H9 (cell line): ENCODE data around the gene COL4A2. TPM values are rescaled to one million over a fixed set of nuclear protein-coding genes. Genes with fewer than 3 reads are reported as not detected.

Source experiments
- DNase-seq: peaks from one replicate; pipeline ENCODE4 v3.0.0-alpha.2; 2017
- H2AFZ ChIP-seq: one replicate; pipeline ENCODE4 v1.6.1; 2013; ENCODE audit warnings: mild to moderate bottlenecking, low read length, control low read depth, moderate library complexity
- H2AK5ac ChIP-seq: 2 replicates; pipeline ENCODE4 v1.6.1; 2013; ENCODE audit warnings: low read length, control low read depth, mixed read lengths; ENCODE audit not compliant: insufficient read length
- H2BK120ac ChIP-seq: one replicate; pipeline ENCODE4 v1.6.1; 2013; ENCODE audit warnings: low read depth, mild to moderate bottlenecking, low read length, control low read depth, inconsistent platforms; ENCODE audit not compliant: poor library complexity, severe bottlenecking
- H2BK12ac ChIP-seq: 2 replicates; pipeline ENCODE4 v1.6.1; 2013; ENCODE audit warnings: low read length, control low read depth, mixed read lengths, low read depth; ENCODE audit not compliant: insufficient read length
- H2BK15ac ChIP-seq: 2 replicates; pipeline ENCODE4 v1.6.1; 2013; ENCODE audit warnings: low read depth, low read length, control low read depth
- H2BK20ac ChIP-seq: one replicate; pipeline ENCODE4 v1.6.1; 2013; ENCODE audit warnings: low read depth, mild to moderate bottlenecking, low read length, control low read depth, inconsistent platforms; ENCODE audit not compliant: poor library complexity, severe bottlenecking
- H2BK5ac ChIP-seq: 2 replicates; pipeline ENCODE4 v1.6.1; 2013; ENCODE audit warnings: low read length, control low read depth, mixed read lengths; ENCODE audit not compliant: insufficient read length
- H3K14ac ChIP-seq: 2 replicates; pipeline ENCODE4 v1.6.1; 2013; ENCODE audit warnings: low read length, control low read depth; ENCODE audit not compliant: insufficient read depth
- H3K18ac ChIP-seq: 2 replicates; pipeline ENCODE4 v1.6.1; 2013; ENCODE audit warnings: low read depth, mild to moderate bottlenecking, mixed read lengths, low read length, control low read depth; ENCODE audit not compliant: insufficient read length
- H3K23ac ChIP-seq: 2 replicates; pipeline ENCODE4 v1.6.1; 2013; ENCODE audit warnings: low read length, control low read depth, mixed read lengths, low read depth; ENCODE audit not compliant: insufficient read length
- H3K23me2 ChIP-seq: 2 replicates; pipeline ENCODE4 v1.6.1; 2013; ENCODE audit warnings: low read depth, mild to moderate bottlenecking, mixed read lengths, low read length, control low read depth; ENCODE audit not compliant: insufficient read length, poor library complexity, severe bottlenecking
- H3K27ac ChIP-seq: 2 replicates; pipeline ENCODE4 v1.5.1; 2013; ENCODE audit warnings: low read length, control low read depth, mixed read lengths, low read depth; ENCODE audit not compliant: insufficient read length
- H3K27me3 ChIP-seq: 2 replicates; pipeline ENCODE4 v1.6.1; 2013; ENCODE audit warnings: low read length, control low read depth, inconsistent platforms; ENCODE audit not compliant: insufficient read depth
- H3K4ac ChIP-seq: 2 replicates; pipeline ENCODE4 v1.6.1; 2013; ENCODE audit warnings: low read depth, mild to moderate bottlenecking, control low read depth, inconsistent platforms, low read length, moderate library complexity
- H3K4me1 ChIP-seq: 2 replicates; pipeline ENCODE4 v1.6.1; 2013; ENCODE audit warnings: low read length, control low read depth, inconsistent platforms; ENCODE audit not compliant: insufficient read depth
- H3K4me2 ChIP-seq: 2 replicates; pipeline ENCODE4 v1.6.1; 2013; ENCODE audit warnings: low read length, control low read depth, mixed read lengths; ENCODE audit not compliant: insufficient read length, insufficient read depth
- H3K56ac ChIP-seq: 2 replicates; pipeline ENCODE4 v1.6.1; 2013; ENCODE audit warnings: low read depth, mild to moderate bottlenecking, mixed read lengths, low read length, control low read depth; ENCODE audit not compliant: insufficient read length
- H3K79me1 ChIP-seq: 2 replicates; pipeline ENCODE4 v1.6.1; 2013; ENCODE audit warnings: low read depth, mild to moderate bottlenecking, moderate library complexity, low read length, control low read depth, inconsistent platforms; ENCODE audit not compliant: insufficient read depth, poor library complexity, severe bottlenecking
- H3K79me2 ChIP-seq: 2 replicates; pipeline ENCODE4 v1.6.1; 2013; ENCODE audit warnings: low read length, control low read depth, inconsistent platforms; ENCODE audit not compliant: insufficient read depth
- H3K9ac ChIP-seq: 2 replicates; pipeline ENCODE4 v1.6.1; 2013; ENCODE audit warnings: low read length, control low read depth, mixed read lengths; ENCODE audit not compliant: insufficient read length; ENCODE audit errors: extremely low read depth
- H3K9me3 ChIP-seq: one replicate; pipeline ENCODE4 v1.6.1; 2013; ENCODE audit warnings: low read depth, low read length, inconsistent platforms; ENCODE audit not compliant: control insufficient read depth
- H3T11ph ChIP-seq: one replicate; pipeline ENCODE4 v1.6.1; 2013; ENCODE audit warnings: mild to moderate bottlenecking, low read length, control low read depth, inconsistent platforms
- H4K20me1 ChIP-seq: one replicate; pipeline ENCODE4 v1.6.1; 2013; ENCODE audit not compliant: control insufficient read depth, insufficient read length, insufficient read depth
- H4K5ac ChIP-seq: 2 replicates; pipeline ENCODE4 v1.6.1; 2013; ENCODE audit warnings: low read depth, mild to moderate bottlenecking, mixed read lengths, low read length, control low read depth; ENCODE audit not compliant: insufficient read length
- H4K8ac ChIP-seq: replicated peaks from 2 replicates; pipeline ENCODE4 v1.6.1; 2013; ENCODE audit warnings: low read length, control low read depth, mixed read lengths, low read depth; ENCODE audit not compliant: insufficient read length
- H4K91ac ChIP-seq: 2 replicates; pipeline ENCODE4 v1.6.1; 2013; ENCODE audit warnings: low read depth, mild to moderate bottlenecking, moderate library complexity, mixed read lengths, low read length, control low read depth; ENCODE audit not compliant: insufficient read length
- H3K27ac Mint-ChIP-seq, 3 experiments: 2 replicates in 2 of 3; 3 replicates in 1 of 3; pipeline ENCODE4 v1.8.0; 2020 to 2021; ENCODE audit warnings: mixed read lengths in 3 of 3, mild to moderate bottlenecking in 1 of 3, moderate library complexity in 1 of 3
- H3K27me3 Mint-ChIP-seq: 2 replicates; pipeline ENCODE4 v1.8.0; 2021; ENCODE audit warnings: low read depth, mild to moderate bottlenecking, moderate library complexity, mixed read lengths
- H3K36me3 Mint-ChIP-seq, 3 experiments: 2 replicates in 2 of 3; 3 replicates in 1 of 3; pipeline ENCODE4 v1.8.0; 2020 to 2021; ENCODE audit warnings: low read depth in 3 of 3, mixed read lengths in 3 of 3; ENCODE audit not compliant: insufficient read depth in 1 of 3
- H3K4me1 Mint-ChIP-seq, 2 experiments: 2 replicates each; pipeline ENCODE4 v1.8.0; 2020; ENCODE audit warnings: mixed read lengths in 2 of 2
- H3K4me3 Mint-ChIP-seq, 2 experiments: 2 replicates in 1 of 2; 3 replicates in 1 of 2; pipeline ENCODE4 v1.8.0; 2020 to 2021; ENCODE audit warnings: mild to moderate bottlenecking in 2 of 2, mixed read lengths in 2 of 2, moderate library complexity in 1 of 2
- H3K9me3 Mint-ChIP-seq, 2 experiments: 2 replicates in 1 of 2; 3 replicates in 1 of 2; pipeline ENCODE4 v1.8.0; 2020; ENCODE audit warnings: mild to moderate bottlenecking in 2 of 2, mixed read lengths in 2 of 2, moderate library complexity in 1 of 2
- WGBS: extraction: QIAGEN DNeasy Blood & Tissue Kit; methylation state at CpG from one replicate; pipeline ENCODE4 v1.1.7; 2013; ENCODE audit warnings: missing lambda C conversion rate, low lambda C conversion rate, mixed read lengths; ENCODE audit not compliant: insufficient read length; ENCODE audit errors: extremely low coverage; 5-methylcytosine and 5-hydroxymethylcytosine counted together
- total RNA-seq: library from RNA; stranded (reverse); gene quantifications from 2 replicates; pipeline ENCODE4 v1.2.1, GENCODE V29; 2021
- TF ChIP-seq, protein P1 (sequence below): fragments of 200-600 bp; sonication (generic); conservative IDR thresholded peaks from 3 replicates; pipeline ENCODE4 v1.8.0; 2021; ENCODE audit warnings: antibody characterized with exemption, mild to moderate bottlenecking

The COL4A2 gene
- total RNA-seq, 1 experiment from 2014 or later, result 76.5 TPM

DNA sequence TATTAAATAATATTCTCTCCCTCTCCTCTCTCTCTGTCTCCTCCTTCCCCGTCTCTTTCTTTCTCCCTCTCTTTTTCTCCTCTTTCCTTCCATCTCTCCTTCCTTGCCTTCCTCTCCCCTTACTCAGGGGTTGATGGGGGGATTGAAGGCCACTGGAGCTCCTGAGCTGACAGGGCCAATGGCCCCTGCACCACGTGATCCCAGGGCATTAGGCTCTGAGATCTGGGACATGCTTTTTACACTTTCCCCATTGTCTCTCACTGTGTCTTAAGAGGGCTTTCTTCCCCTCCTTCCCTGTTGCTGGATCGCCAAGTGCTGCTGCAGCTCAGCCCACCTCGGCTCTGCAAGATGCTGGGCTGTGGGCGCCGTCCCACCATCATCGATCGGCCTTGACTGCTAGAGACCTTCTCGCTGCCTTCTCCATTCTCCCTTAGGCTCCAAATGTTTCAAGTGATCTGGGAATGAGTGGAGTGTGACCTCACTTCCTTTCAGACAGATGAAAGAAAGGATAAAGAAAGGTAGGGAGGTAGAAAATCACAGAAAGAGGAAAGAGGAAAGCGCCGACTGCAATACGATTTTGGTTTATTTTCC is 42.3 kb upstream of the COL4A2 start:
- Histone ChIP-seq H3K23ac (no peak overlapping the region), H2BK120ac (no peak overlapping the region), H4K5ac (no peak overlapping the region), H3K14ac (no peak overlapping the region), H3K27ac (no peak overlapping the region), H4K8ac (no peak overlapping the region), H2BK12ac (no peak overlapping the region), H4K20me1 (no peaks in the 10 kb centered on the region), H3K18ac (no peak overlapping the region), H3K4me2 (no peak overlapping the region), H3K4ac (no peak overlapping the region), H3T11ph (no peak overlapping the region), H3K27me3 (no peaks in the 10 kb centered on the region), H4K91ac (no peak overlapping the region), H3K56ac (no peak overlapping the region), H2BK20ac (no peak overlapping the region), H2AK5ac (no peak overlapping the region), H2BK5ac (no peak overlapping the region), H3K23me2 (no peaks in the 10 kb centered on the region), H3K79me2 (no peaks in the 10 kb centered on the region; the same call in 1 of the 2 replicates), H2AFZ (no peak overlapping the region), H2BK15ac (no peak overlapping the region), H3K9me3 (no peaks in the 10 kb centered on the region), H3K4me1 (peaks cover 15% of the 10 kb centered on the region), H3K79me1 (peaks cover 4% of the 10 kb centered on the region), H3K9ac (no peak overlapping the region)
- no peaks in the 10 kb centered on the region for H3K9me3 Mint-ChIP-seq
- H3K27ac Mint-ChIP-seq, result peak overlapping the region in 2 of 3 experiments; percentile 12 to 93; a peak in 3 of 7 replicates
- WGBS, result no CpG with 5 or more reads among the region's 12 CpGs
- H3K36me3 Mint-ChIP-seq, result peaks cover 0 to 3% (median 2%) of the 10 kb centered on the region in 3 experiments; a peak in 2 of 7 replicates
- H3K4me3 Mint-ChIP-seq, result no peak overlapping the region
- TF ChIP-seq, protein P1, sequence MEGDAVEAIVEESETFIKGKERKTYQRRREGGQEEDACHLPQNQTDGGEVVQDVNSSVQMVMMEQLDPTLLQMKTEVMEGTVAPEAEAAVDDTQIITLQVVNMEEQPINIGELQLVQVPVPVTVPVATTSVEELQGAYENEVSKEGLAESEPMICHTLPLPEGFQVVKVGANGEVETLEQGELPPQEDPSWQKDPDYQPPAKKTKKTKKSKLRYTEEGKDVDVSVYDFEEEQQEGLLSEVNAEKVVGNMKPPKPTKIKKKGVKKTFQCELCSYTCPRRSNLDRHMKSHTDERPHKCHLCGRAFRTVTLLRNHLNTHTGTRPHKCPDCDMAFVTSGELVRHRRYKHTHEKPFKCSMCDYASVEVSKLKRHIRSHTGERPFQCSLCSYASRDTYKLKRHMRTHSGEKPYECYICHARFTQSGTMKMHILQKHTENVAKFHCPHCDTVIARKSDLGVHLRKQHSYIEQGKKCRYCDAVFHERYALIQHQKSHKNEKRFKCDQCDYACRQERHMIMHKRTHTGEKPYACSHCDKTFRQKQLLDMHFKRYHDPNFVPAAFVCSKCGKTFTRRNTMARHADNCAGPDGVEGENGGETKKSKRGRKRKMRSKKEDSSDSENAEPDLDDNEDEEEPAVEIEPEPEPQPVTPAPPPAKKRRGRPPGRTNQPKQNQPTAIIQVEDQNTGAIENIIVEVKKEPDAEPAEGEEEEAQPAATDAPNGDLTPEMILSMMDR, result no peak
- peaks cover 65 to 72% of the 10 kb centered on the region in 2 experiments for H3K4me1 Mint-ChIP-seq
- no peak for DNase-seq
- peaks cover 2% of the 10 kb centered on the region; the same call in 1 of the 2 replicates for H3K27me3 Mint-ChIP-seq
